NCI-H82 (cell line): Measurements from ENCODE around the gene ANO1.

Experiments
- DNase-seq: peaks from one replicate; lab custom pipeline; 2025; lab: John Stamatoyannopoulos, UW

ANO1 gene

DNA sequence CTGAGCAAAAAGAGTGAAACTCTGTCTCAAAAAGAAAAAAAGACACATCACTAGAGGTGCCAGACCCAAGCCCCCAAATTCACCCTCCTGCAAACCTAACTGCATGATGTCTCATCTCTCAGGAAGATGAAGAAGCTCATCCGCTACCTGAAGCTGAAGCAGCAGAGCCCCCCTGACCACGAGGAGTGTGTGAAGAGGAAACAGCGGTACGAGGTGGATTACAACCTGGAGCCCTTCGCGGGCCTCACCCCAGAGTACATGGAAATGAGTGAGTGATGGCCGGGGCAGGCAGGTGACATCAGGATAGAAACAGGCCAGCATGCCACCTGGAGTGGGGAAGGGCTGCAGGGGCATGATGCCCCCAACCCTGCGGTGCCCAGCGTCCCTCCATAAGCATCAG, 89.0 kb downstream of the ANO1 start:
- DNase-seq: no peak

DNA sequence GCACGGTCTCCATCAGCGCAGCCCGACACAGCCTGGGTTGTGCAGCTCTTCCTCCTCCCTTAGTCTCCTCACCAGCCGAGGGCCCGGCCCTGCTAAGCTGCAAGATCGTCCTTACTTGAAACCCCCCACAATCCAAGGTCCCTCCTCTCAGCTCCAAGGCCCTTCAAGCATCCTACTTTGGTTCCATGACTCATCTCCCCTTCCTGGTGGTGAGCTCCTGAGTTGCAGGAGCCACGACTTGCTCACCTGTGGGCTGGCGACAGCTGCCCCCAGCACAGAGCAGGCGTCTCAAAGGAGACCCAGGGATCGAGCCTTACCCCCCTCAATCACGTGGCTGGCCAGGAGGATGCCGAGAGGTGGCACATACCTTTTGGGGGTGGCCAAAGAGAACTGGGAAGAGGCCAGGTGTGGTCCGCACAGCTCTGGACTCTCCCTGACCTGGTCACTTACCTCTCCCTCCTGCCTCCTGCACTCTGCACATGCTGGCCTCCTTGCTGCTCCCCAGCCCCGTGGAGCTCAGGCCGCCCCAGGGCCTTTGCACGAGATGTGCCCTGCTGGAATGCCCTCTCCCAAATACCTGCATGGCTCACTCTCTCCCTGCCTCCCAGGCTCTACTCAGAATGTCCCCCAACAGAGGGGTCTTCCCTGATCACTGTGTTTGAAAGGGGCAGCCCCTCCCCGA, 89.7 kb downstream of the ANO1 start:
- DNase-seq: no peak

DNA sequence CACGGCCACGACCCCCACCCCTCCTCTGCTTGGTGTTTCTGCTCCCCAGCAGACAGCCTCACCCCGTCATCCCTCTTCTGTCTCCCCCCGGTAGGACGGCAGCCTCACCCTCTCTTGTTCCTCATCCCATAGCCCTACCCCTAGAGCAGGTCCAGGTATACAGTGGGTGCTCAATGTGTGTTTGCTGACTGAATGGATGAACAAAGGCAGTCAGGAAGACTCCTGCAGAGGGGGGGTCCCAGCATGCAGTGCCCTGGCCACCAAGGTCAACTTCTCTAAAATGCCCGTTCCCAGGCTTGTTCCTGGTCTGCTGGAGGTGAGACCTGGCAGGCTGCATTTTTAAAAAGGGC, 90.3 kb downstream of the ANO1 start:
- DNase-seq: no peak

GRCh38 chr11:70169127-70169526, 91.0 kb downstream of the ANO1 start:
- no peak for DNase-seq

- no peak for DNase-seq
Observed at GRCh38 chr11:70169632-70170031, 91.5 kb downstream of the ANO1 start.

DNA sequence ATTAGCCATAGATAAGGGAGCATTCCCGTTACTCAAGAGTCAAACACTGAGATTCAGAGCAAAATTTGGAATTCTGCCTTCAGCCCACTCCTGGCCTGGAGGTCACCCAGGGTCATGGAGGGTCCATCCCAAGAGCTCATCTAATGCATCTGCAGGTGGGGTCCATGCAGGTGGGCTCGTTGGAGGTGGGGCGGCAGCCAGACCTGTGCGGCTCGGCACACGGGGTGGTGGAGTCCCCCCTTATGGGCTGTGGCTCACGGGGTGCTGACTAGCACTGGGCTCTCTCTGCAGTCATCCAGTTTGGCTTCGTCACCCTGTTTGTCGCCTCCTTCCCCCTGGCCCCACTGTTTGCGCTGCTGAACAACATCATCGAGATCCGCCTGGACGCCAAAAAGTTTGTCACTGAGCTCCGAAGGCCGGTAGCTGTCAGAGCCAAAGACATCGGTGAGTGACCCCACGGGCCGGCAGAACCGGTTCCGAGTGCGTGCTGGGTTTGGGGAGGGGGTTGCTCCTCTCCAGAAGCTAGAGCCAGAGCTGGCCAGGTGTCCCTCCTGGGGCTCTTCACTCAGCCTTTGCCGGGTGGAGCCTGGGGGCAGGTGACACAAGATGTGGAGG, 92.6 kb downstream of the ANO1 start:
- DNase-seq: no peak

DNA sequence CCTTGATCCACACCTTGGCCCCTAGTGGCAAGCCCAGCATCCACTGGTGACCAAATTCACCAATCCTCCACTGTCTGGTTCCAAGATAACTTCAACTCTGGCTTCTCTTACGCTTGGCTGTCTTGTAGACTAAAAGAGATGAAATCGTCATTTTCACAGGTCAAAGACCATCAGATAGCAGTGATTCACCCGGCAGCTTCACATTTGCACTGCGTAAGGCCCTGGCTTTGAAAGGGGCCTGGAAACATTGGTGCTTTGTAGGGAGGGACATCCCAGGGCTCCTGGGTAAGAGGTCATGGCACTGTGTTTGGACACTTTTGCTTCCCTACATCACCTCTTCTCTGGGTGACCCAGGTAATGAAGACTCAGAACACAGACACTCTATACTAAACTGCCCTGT, 94.9 kb downstream of the ANO1 start:
- DNase-seq: no peak

- DNase-seq: peak; percentile 14
Observed at GRCh38 chr11:70174547-70175235, 96.6 kb downstream of the ANO1 start.

- DNase-seq: no peak
Observed at GRCh38 chr11:70175236-70175698, 97.2 kb downstream of the ANO1 start.

GRCh38 chr11:70176940-70177689, 99.0 kb downstream of the ANO1 start:
- peak; percentile 38 for DNase-seq

GRCh38 chr11:70180906-70181305, 102.8 kb downstream of the ANO1 start:
- DNase-seq: no peak

DNA sequence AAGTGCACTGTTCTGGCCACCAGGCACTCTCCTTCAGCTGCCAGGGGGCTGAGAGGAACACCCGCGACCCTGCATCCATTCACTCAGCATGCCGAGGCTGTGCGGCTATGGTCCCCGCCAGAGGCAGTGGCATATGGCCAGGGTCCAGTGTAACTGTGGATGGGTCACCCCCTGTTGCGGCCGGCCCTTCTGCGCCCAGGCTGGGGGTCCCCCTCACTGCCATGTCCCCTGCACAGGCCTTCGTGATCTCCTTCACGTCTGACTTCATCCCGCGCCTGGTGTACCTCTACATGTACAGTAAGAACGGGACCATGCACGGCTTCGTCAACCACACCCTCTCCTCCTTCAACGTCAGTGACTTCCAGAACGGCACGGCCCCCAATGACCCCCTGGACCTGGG, 104.1 kb downstream of the ANO1 start:
- DNase-seq: no peak

DNA sequence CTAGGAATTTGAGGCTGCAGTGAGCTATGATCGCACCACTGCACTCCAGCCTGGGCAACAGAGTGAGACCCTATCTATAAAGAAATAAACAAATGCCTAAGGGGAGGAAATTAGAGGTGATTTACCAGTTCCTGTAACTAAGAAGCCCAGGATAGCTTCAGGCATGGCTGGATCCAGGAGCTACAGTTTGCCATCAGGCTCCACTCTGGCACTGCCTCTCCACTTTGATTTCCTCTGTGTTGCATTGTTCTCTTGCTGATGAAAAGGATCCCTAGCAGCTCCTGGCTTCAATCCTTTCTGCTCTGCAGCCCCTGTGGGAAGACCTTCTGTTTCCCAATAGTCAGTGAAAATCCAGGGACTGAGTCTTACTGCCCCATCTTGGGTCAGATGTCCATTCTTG, 104.9 kb downstream of the ANO1 start:
- DNase-seq: no peak

GRCh38 chr11:70183483-70184176, 105.5 kb downstream of the ANO1 start:
- no peak for DNase-seq

- DNase-seq: no peak
Observed at GRCh38 chr11:70184396-70184795, 106.3 kb downstream of the ANO1 start.

DNA sequence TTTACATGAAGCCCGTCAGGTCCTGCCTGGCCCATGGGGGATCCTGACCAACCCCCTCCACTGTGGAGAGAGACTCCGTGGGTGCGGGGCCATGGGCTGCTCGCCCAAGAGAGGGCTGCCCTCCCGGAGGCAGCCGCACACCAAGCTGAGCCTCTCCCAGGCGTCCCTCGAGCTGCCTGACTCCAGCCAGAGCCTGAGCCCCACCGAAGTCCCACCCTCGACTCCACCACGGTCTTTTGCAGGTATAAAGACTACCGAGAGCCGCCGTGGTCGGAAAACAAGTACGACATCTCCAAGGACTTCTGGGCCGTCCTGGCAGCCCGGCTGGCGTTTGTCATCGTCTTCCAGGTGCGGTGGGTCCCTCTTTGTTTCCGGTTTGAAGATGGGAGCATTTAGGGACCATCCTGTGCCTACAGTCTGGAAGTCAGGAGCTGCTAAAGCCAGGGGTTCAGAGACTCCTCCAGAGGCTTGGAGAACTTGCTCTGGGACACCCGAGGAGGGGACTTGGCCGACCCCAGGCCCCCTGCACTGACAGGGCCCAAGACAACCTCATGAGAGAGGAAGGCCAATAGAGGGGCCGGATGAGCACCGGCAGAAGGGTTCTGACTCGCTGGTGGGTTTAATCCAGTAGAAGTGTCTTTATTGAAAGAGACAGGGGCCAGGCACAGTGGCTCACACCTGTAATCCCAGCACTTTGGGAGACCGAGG, 107.4 kb downstream of the ANO1 start:
- no peak for DNase-seq

DNA sequence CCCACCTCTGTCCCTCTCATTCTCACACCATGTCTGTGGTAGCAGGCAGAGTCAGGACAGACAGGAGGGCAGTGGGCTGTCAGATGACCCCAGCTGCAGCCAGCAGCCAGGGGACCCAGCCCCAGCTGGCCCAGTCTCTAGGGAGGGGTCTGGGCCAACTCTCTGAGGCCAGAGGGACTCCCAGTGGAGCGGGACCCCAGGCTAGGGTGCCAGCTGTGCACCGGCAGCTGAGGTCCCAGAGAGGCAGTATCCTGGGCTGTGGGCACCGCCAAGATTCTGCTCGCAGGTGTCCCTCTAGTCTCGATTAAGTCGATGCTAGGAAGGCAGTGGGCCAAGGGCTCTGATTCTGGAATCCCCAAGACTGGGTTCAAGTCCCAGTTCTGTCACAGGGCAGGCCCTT, 108.3 kb downstream of the ANO1 start:
- DNase-seq: no peak

DNA sequence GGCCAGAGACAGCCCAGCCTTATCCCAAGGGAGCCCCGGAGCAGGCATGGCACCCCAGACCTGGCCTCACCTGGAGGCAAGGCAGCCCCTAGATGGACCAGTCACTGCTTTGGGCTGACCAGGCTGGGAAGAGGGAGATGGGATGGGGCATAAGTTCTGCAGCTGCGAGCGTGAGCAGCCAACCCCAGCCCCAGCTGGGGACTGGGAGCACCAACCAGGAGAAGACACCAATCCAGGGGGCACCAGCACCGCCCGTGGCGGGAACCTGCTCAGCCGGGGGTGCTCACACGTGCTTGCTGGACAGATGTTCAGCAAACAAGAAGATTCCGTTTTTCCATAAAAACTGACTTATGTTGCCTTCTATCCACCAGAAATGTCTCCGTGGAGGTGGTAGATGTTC, 108.8 kb downstream of the ANO1 start:
- no peak for DNase-seq

GRCh38 chr11:70187771-70188170, 109.7 kb downstream of the ANO1 start:
- no peak for DNase-seq

DNA sequence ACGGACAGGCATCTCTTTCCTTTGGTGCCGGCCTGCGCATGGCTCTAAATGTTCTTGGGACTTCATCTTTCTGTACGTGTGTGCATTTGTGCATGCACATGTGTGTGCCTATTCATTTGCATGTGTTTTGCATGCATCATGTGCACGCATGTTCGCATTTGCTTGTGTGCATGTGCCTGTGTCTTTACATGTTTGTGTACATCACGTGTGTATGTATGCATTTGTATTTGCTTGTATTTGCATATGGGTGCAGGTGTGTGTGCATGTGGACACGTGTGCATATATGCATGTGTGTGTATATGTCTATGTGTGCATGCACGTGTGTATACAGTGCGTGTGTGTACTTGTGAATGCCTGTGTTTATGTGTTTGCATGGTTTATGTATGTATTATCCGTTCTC, 111.5 kb downstream of the ANO1 start:
- no peak for DNase-seq

DNA sequence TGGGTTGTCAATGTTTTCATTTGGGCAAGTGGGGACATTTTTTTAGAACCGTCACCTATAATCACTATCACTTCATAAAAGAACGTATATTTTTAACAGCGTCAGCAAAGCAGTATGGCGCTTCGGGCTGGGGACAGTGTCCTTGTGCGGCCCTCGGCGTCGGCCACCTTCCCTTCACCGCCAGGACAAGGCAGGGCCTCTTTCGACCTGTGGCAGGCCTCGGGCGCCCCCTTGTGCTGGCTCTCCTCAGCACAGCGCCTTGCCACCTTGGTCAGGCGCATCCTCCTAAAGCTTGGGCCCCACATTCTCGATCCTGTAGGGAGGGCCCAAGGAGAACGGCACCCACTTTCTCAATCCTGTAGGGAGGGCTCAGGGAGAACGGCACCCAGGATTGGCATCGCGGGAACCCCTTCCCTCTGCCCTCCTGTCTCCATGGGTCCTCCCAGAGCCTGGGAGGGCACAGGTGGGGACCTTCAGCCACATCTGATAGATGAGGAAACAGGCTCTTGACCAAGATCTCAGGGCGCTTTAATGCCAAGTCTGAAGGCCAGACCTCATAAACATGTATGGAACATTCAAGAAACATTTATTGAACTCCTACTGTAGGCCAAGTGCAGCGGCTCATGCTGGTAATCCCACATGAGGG, 113.5 kb downstream of the ANO1 start:
- DNase-seq: peak; percentile 67
